Right lobe of liver (tissue), 4 donors: ENCODE data around the gene CACNA1C.

Experiments used
- CTCF ChIP-seq, 4 donors: fragments of 200-600 bp in 3 of 4; fragments of 450-650 bp in 1 of 4; IDR thresholded peaks; one replicate each; pipeline versions ENCODE4 v1.5.1 to v1.8.0; 2016 to 2022; ENCODE audit warnings: antibody characterized with exemption in 4 of 4, mild to moderate bottlenecking in 2 of 4
- POLR2A ChIP-seq: fragments of 450-650 bp; IDR thresholded peaks from one replicate; pipeline ENCODE4 v1.6.1; 2017; ENCODE audit warnings: antibody characterized with exemption, mild to moderate bottlenecking
- donor health status: DM: no; HTN: no; CAD: no.
- donor health status: DM: no; HTN: no; CAD: no.
- donor health status: DM: no; HTN: yes; CAD: no.

- TF ChIP-seq CTCF (IDR thresholded peaks at IDR 0.05) (peak in 1 of 4 donors; percentile 5), POLR2A (no peak)
Measured at GRCh38 chr12:2683283-2684025, 630.7 kb downstream of the CACNA1C start.
